ENCODE measurements around the gene TNK2. TPM values are rescaled to one million over a fixed set of nuclear protein-coding genes. Genes with fewer than 3 reads are reported as not detected.

The TNK2 gene
- total and polyA plus RNA-seq, 2 of the 13 experiments (the other 11 are each of a cell fraction or from before 2014, with no cell fraction given): 4.6 to 5.8 TPM

GRCh38 chr3:195853996-195854395, 54.4 kb downstream of the TNK2 start:
- in situ Hi-C loops (cut with HindIII; ENCODE audit: extremely low pct_ligation_motif_present, low pct_unique_long_range_greater_than_20kb) (loop anchor here (10.0 kb wide), 1 partner anchor 61 kb away; no protein-coding TSS in a partner anchor), intact Hi-C loops (cut with micrococcal nuclease; ENCODE audit: unreplicated experiment) (no loop called here)
- H4K20me1 ChIP-seq (ENCODE audit: insufficient read depth, low read length): no peaks in the 10 kb centered on the region
- no peaks in the 10 kb centered on the region for H3K79me2 ChIP-seq (ENCODE audit: insufficient read depth, low read length)
- no peaks in the 10 kb centered on the region for H3K36me3 ChIP-seq (replicated peaks in 1 of 2; ENCODE audit: control insufficient read depth in 1 of 2, insufficient read depth in 2 of 2, low read length in 2 of 2)
- no peak overlapping the region for H2AFZ ChIP-seq (ENCODE audit: low read length)
- ChIA-PET POLR2A (no interaction called here), CTCF (ENCODE audit: low intra/inter-chr PET ratio, low total read pairs) (no interaction called here)
- ATAC-seq: no peak
- H3K9me3 ChIP-seq (ENCODE audit: low read length): no peaks in the 10 kb centered on the region
- DNase-seq (ENCODE audit: low spot score): no peak
- H3K27me3 ChIP-seq (ENCODE audit: control insufficient read depth in 1 of 2, insufficient read depth in 2 of 2, low read length in 2 of 2): peaks cover 2 to 35% of the 10 kb centered on the region in 2 experiments; a peak in 4 of 5 replicates
- no peak overlapping the region for H3K4me2 ChIP-seq (ENCODE audit: low read depth, low read length)
- TF ChIP-seq RXRB (CRISPR knock-in tag; IDR thresholded peaks at IDR 0.05; ENCODE audit: borderline replicate concordance) (no peak), ZNF124 (CRISPR knock-in tag; IDR thresholded peaks at IDR 0.05) (no peak), KLF15 (CRISPR knock-in tag; IDR thresholded peaks at IDR 0.05; ENCODE audit: borderline replicate concordance) (no peak), NCOA5 (CRISPR knock-in tag; IDR thresholded peaks at IDR 0.05) (no peak), SNAI1 (CRISPR knock-in tag; IDR thresholded peaks at IDR 0.05; ENCODE audit: borderline replicate concordance) (no peak), ZNF343 (CRISPR knock-in tag; IDR thresholded peaks at IDR 0.05) (no peak), ZNF484 (CRISPR knock-in tag; IDR thresholded peaks at IDR 0.05; ENCODE audit: borderline replicate concordance, low read depth) (no peak), PRDM10 (CRISPR knock-in tag; IDR thresholded peaks at IDR 0.05; ENCODE audit: low read depth) (no peak), ZNF224 (CRISPR knock-in tag; IDR thresholded peaks at IDR 0.05) (no peak), ZNF274 (CRISPR knock-in tag; IDR thresholded peaks at IDR 0.05) (no peak), ZNF24 (IDR thresholded peaks at IDR 0.05) (no peak), ZMYM2 (CRISPR knock-in tag; IDR thresholded peaks at IDR 0.05) (no peak), ZFP90 (CRISPR knock-in tag; IDR thresholded peaks at IDR 0.05; ENCODE audit: borderline replicate concordance) (no peak), SIX1 (CRISPR knock-in tag; IDR thresholded peaks at IDR 0.05; ENCODE audit: borderline replicate concordance) (no peak), FOXP4 (CRISPR knock-in tag; IDR thresholded peaks at IDR 0.05) (no peak), HDAC2 (CRISPR knock-in tag; IDR thresholded peaks at IDR 0.05) (no peak)
- peaks cover 28% of the 10 kb centered on the region for H3K4me1 ChIP-seq (ENCODE audit: insufficient read depth, low read length)
- FAIRE-seq: no peak
- H3K27ac ChIP-seq (ENCODE audit: extremely low read length, insufficient read depth, low read length): no peak overlapping the region
- 55% methylated on average over 14 of the region's 14 CpGs for WGBS (ENCODE audit: low lambda C conversion rate)
- BruUV-seq (replicated peaks): no TSS peak
- no peak overlapping the region for H3K4me3 ChIP-seq (replicated peaks in 1 of 3; ENCODE audit: insufficient read depth in 1 of 3, low read depth in 2 of 3, low read length in 3 of 3)
- no peak overlapping the region for H3K9ac ChIP-seq (ENCODE audit: insufficient read depth, low read depth, low read length)
